Body of pancreas (tissue), 4 donors: ENCODE data around the gene ZDHHC3. TPM values are rescaled to one million over a fixed set of nuclear protein-coding genes. Genes with fewer than 3 reads are reported as not detected.

Experiments used
- ATAC-seq: fragments of 150-250 bp; one replicate; pipeline ENCODE4 v1.9.1; 2016
- DNase-seq, 4 donors: peaks; one replicate each; pipeline ENCODE4 v3.0.0-alpha.2; 2019
- H3K27ac ChIP-seq, 4 donors: fragments of 200-600 bp; sonication (generic); 1 replicate in 3 of 4; 2 replicates in 1 of 4; pipeline versions ENCODE4 v1.5.1 to v1.6.1; 2016 to 2019; ENCODE audit warnings: mild to moderate bottlenecking in 1 of 4, mixed read lengths in 1 of 4, moderate library complexity in 1 of 4
- H3K27me3 ChIP-seq, 2 donors: fragments of 200-600 bp; sonication (generic); one replicate each; pipeline ENCODE4 v1.6.0; 2016; ENCODE audit warnings: mild to moderate bottlenecking in 1 of 2
- H3K36me3 ChIP-seq, 2 donors: fragments of 200-600 bp; sonication (generic); replicated peaks in 1 of 2; 2 replicates each; pipeline ENCODE4 v1.5.1; 2016; ENCODE audit warnings: low read depth in 2 of 2; ENCODE audit not compliant: insufficient read depth in 1 of 2
- H3K4me1 ChIP-seq: fragments of 200-600 bp; sonication (generic); one replicate; pipeline ENCODE4 v1.6.0; 2016
- H3K4me3 ChIP-seq, 2 donors: fragments of 200-600 bp; sonication (generic); 1 replicate in 1 of 2; 2 replicates in 1 of 2; pipeline ENCODE4 v1.5.1; 2016 to 2019
- H3K9me3 ChIP-seq, 3 donors: fragments of 200-600 bp; sonication (generic); 1 replicate in 2 of 3; 2 replicates in 1 of 3; pipeline ENCODE4 v1.5.1; 2016
- POLR2A ChIP-seq, 3 donors: fragments of 450-650 bp; IDR thresholded peaks; one replicate each; pipeline ENCODE4 v1.6.1; 2016; ENCODE audit warnings: antibody characterized with exemption in 3 of 3, mild to moderate bottlenecking in 2 of 3
- WGBS, 2 donors: methylation state at CpG; one replicate each; pipeline ENCODE4 v1.1.5; 2017; 5-methylcytosine and 5-hydroxymethylcytosine counted together
- intact Hi-C: fragments of 100-400 bp; cut with DNase I; formaldehyde crosslinking; loops from one replicate; pipeline ENCODE4 v1.15.1; 2023
- total RNA-seq, 2 donors: library from RNA; depleted of rRNA; stranded (reverse); fragments of >200 nt; gene quantifications; one replicate each; pipeline ENCODE4 v1.1.0, GENCODE V29; 2016
- TF ChIP-seq, protein P1 (sequence below), 7 experiments: fragments of 450-650 bp in 4 of 7; fragments of 200-600 bp in 3 of 7; sonication (generic) in 3 of 7; IDR thresholded peaks; one replicate each; pipeline ENCODE4 v1.5.1; 2016 to 2019; ENCODE audit warnings: antibody characterized with exemption in 7 of 7

ZDHHC3 gene
- total RNA-seq, 2 donors from 2014 or later = 32.2 to 32.3 TPM

DNA sequence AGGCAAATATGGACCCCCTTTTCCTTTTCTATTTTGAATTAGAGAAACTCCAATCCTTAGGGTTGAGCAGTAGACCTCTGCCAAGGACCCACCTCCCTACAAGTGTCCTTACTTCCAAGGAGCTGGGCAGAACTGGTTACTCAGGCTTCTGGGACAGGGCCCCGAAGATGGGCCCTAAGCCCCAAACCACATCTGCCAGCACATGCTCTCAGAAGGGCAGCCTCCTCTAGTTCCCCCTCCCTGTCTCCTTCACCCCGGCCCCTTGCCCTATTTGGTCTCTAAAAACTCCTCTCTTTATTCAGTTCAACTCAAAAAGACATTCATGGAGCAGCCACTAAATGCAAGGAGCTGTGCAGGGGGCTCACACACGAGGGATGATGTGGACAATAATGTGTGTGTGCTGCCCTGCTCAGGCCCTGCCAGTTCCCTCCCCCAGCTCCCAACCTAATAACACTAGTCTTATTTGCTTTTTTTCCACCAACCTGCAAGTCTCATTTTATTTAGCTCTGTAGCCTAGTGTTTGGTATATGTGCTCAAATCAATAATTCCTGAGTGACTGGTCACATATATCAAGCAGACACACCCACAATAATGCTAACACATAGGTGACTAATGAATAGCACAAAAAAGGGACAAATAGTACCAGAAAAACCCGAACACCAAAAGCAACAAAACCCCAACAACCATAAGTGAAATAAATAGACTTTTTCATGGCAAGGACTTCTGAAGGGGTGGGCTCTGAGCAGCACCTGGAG is 12.2 kb downstream of the ZDHHC3 start:
- WGBS, 2 donors = 72 to 90% methylated on average over 4 of the region's 4 CpGs
- ATAC-seq (no peak), DNase-seq (no peak)
- no peaks in the 10 kb centered on the region for H3K27me3 ChIP-seq
- no peak overlapping the region for H3K4me3 ChIP-seq
- TF ChIP-seq, protein P1, sequence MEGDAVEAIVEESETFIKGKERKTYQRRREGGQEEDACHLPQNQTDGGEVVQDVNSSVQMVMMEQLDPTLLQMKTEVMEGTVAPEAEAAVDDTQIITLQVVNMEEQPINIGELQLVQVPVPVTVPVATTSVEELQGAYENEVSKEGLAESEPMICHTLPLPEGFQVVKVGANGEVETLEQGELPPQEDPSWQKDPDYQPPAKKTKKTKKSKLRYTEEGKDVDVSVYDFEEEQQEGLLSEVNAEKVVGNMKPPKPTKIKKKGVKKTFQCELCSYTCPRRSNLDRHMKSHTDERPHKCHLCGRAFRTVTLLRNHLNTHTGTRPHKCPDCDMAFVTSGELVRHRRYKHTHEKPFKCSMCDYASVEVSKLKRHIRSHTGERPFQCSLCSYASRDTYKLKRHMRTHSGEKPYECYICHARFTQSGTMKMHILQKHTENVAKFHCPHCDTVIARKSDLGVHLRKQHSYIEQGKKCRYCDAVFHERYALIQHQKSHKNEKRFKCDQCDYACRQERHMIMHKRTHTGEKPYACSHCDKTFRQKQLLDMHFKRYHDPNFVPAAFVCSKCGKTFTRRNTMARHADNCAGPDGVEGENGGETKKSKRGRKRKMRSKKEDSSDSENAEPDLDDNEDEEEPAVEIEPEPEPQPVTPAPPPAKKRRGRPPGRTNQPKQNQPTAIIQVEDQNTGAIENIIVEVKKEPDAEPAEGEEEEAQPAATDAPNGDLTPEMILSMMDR (IDR thresholded peaks at IDR 0.05) = no peak
- TF ChIP-seq POLR2A (IDR thresholded peaks at IDR 0.05) = no peak
- H3K4me1 ChIP-seq = no peaks in the 10 kb centered on the region
- H3K36me3 ChIP-seq = no peaks in the 10 kb centered on the region
- intact Hi-C loops = no loop called here
- no peaks in the 10 kb centered on the region for H3K9me3 ChIP-seq
- no peak overlapping the region for H3K27ac ChIP-seq

DNA sequence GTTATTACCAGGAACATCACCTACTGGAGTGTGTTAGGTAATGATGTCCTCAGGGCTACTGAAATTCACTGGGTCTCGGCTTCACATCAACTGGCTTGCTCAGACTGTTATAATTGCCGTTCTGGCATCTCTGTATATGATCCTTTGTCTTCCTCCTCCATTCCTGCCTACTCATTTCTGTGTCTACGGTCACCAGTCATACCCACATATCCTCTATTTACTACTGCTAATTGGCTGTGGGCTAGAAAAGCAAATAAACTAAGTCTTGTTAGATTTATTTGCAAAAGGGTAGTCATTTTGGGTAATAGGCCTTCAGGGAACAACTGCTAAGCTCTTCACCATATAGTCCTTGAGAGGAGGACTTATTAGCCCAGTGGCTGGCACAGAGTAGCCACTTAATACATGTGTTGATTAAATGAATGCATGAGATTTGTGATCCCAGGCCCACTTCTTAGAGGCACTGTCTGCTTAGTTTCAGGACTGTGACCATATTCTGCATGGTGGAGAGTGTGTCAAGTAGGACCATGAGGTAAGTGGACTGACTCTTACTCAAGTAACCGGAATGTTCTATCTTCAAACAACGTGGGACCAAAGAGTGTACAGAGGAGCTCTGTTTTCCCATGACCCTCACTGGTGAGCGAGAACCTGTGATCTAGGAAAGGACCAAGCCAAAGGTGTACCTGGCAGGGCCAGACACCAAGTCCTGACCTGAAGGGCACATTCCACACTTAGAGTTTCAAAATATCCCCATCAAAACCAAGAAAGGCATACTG is 13.2 kb downstream of the ZDHHC3 start:
- DNase-seq (no peak), ATAC-seq (no peak)
- intact Hi-C loops = no loop called here
- H3K27ac ChIP-seq = no peak overlapping the region
- no peaks in the 10 kb centered on the region for H3K4me1 ChIP-seq
- H3K4me3 ChIP-seq = no peak overlapping the region
- H3K27me3 ChIP-seq = no peaks in the 10 kb centered on the region
- no peaks in the 10 kb centered on the region for H3K36me3 ChIP-seq
- 88 to 90% methylated on average over 6 of the region's 6 CpGs for WGBS, 2 donors
- H3K9me3 ChIP-seq = no peaks in the 10 kb centered on the region
- TF ChIP-seq, protein P1 (IDR thresholded peaks at IDR 0.05) = no peak
- no peak for TF ChIP-seq POLR2A (IDR thresholded peaks at IDR 0.05)

DNA sequence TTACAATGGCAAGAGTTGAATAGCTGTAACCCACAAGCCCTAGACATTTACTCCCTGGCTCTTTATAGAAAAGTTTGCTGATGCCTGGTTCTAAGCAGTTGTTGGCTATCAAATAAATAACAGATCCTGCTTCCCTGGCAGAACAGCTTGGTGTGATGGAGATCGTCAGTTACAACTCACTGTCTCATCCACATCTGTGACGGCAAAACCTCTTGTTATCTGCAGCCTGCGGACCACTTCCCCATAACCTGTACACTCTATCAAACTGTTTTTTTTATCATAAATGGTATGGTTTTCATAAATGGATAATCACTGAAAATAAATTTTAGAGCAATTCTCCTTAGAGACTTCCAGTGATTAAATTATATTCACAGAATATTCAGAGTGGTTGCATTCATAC is 14.1 kb downstream of the ZDHHC3 start:
- intact Hi-C loops = no loop called here
- TF ChIP-seq POLR2A (IDR thresholded peaks at IDR 0.05) = no peak
- TF ChIP-seq, protein P1 (IDR thresholded peaks at IDR 0.05) = no peak
- Histone ChIP-seq H3K4me1 (no peaks in the 10 kb centered on the region), H3K4me3 (no peak overlapping the region), H3K36me3 (no peaks in the 10 kb centered on the region), H3K27me3 (no peaks in the 10 kb centered on the region), H3K27ac (no peak overlapping the region), H3K9me3 (no peaks in the 10 kb centered on the region)
- ATAC-seq (no peak), DNase-seq (no peak)
- WGBS, 2 donors = 85 to 93% methylated on average over 3 of the region's 3 CpGs

DNA sequence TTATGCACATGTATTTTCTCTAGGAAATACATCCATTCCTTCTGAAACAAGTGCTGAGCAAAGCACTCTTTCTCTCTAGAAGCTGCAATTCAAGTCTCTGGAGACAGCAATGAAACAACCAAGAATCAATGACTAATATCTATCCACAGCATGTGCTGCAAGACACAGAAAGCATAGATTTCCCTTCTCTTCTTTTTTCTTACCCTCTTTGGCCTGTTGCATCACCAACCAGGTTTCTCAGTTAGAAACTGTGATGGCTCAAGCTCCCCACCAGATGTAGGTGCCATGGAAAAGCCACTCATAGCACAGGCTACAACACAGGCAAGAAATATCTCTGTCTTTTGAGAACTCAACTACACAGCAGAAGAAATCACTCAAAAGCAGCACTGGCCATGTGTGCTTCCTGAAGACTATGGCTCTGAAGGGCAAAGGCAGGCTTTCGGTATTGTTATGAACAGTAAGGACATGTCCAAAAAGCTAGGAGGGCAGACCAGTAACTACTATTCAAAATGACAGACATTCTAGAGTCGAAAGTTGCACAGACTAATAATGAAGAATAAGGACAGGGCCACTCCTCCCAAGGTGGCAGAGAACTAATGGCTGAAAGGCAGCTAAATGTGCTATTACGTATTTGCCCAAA is 15.5 kb downstream of the ZDHHC3 start:
- H3K4me3 ChIP-seq = no peak overlapping the region
- H3K36me3 ChIP-seq = no peaks in the 10 kb centered on the region
- no peak overlapping the region for H3K27ac ChIP-seq
- ATAC-seq (no peak), DNase-seq (no peak)
- no peaks in the 10 kb centered on the region for H3K9me3 ChIP-seq
- no peaks in the 10 kb centered on the region for H3K4me1 ChIP-seq
- TF ChIP-seq, protein P1 (IDR thresholded peaks at IDR 0.05) = no peak
- no peak for TF ChIP-seq POLR2A (IDR thresholded peaks at IDR 0.05)
- no peaks in the 10 kb centered on the region for H3K27me3 ChIP-seq
- intact Hi-C loops = no loop called here
- WGBS, 2 donors = 96 to 97% methylated on average over 3 of the region's 3 CpGs
